ENCODE measurements around the gene SPATA1.
A peak's percentile ranks its signal among the peaks of the same experiment; 100 is the strongest.
"Not testable (repeated sequence)": the region's sequence is repeated elsewhere in the genome, so short reads cannot be mapped to it uniquely, and the experiment has no call there.

Gene SPATA1, protein sequence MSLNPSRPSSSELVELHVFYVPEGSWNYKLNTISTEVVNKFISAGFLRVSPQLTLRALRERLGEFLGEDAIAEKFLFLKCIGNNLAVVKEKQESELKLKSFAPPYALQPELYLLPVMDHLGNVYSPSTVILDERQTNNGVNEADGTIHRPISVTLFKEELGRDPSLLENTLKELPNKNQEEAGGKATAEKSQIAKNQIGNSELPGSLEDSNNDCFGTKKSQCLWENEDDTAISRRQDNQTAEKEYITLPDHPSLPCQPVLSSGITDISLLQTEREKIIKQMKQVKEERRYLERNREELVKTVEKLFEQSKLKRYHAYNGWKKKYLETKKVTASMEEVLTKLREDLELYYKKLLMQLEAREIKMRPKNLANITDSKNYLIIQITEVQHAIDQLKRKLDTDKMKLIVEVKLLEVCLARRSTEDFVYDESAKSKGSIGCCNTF

DNA sequence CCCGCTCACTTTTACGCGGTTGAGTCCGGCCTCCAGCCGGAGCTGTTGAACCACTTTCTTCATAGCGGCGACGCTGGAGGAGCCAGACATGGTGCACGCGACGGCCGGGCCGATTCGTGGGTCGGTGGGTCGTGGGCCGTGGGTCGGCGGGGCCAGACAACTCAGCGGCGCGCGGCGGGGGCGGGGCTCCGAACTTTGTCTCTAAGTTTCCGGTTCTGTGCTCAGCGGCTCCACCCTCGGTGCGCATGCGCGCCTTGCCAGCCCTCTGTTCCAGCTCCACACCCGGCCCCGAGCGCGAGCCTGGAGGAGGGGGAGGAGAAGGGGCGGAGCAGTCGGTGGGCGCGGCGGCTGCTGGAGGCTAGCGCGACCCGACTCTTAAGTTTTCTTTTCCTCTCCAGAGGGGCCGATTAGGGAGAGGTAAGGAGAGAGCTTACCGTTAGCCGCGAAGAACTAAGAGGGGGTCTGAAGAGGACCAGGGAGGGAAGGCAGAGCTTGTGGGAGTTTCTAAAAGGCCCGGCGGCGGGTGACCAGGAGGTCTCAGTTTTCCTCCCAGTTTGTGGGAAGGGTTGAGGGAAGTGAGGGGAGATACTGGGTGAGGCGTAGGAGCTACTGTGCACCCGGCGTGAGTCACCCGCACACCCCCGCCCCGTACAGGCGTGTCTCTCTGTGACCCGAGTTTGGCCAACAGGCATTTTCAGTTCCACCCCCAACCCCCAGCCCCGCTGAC is at the start of gene SPATA1, which contains the start of gene GNG5:
SPATA1 (plus strand) TSS at position 385 of the 727 bp plus-strand sequence. CDS start 9,974 bp downstream, outside the sequence.
GNG5 (minus strand) TSS at position 580 of the 727 bp plus-strand sequence; CDS start at position 90, 490 bp downstream.
- peak; percentile 99 for DNase-seq

DNA sequence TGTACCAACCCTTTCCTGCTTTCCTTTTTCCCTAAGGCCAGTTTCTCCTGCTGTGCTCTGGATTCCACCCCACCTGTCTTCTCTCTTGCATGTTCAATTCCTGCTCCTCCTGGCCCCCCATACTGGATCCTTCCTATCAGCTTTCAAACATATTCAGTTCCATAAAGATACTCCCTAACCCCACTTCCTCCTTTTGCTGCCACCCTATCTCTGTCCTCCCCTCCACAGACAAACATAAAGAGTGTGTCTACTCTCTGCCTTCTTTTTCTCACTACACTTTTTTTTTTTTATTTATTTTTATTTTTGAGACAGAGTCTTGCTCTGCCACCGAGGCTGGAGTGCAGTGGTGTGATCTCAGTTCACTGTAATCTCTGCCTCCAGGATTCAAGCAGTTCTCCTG is 44.1 kb upstream of the SPATA1 start:
- no peak for DNase-seq

DNA sequence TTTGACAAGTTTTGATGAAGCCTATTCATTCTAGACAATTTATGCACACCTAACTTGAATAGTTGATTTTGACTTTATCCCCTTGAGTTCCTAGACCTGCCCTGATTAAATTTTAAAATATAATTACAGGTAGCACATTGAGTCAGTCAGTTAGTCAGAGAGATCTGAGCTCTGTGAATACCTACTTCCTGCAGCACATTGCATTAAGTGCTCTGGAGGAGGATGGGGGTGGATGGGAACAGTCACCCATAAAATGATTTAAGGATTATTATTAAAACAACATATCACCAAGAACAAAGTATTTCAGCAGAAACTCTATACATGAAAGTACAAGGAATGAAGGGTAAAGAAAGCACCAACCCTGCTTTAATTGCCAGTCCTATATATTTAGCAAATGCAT is 38.9 kb upstream of the SPATA1 start:
- no peak for DNase-seq

DNA sequence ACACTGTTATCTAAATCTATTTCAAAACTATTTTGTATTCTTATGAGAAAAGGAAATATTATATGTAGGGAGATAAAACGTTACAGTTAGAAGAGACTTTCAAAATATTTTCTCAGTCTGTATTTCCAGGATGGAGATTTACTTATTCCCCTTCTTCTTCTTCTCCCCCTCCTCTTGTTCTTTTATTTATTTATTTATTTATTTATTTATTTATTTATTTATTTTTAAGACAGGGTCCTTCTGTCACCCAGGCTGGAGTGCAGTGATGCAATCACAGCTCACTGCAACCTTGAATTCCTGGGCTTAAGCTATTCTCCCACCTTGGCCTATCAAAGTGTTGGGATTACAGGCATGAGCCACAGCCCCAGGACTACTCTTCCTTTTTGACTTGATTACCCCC is 30.0 kb upstream of the SPATA1 start:
- DNase-seq, result no peak

DNA sequence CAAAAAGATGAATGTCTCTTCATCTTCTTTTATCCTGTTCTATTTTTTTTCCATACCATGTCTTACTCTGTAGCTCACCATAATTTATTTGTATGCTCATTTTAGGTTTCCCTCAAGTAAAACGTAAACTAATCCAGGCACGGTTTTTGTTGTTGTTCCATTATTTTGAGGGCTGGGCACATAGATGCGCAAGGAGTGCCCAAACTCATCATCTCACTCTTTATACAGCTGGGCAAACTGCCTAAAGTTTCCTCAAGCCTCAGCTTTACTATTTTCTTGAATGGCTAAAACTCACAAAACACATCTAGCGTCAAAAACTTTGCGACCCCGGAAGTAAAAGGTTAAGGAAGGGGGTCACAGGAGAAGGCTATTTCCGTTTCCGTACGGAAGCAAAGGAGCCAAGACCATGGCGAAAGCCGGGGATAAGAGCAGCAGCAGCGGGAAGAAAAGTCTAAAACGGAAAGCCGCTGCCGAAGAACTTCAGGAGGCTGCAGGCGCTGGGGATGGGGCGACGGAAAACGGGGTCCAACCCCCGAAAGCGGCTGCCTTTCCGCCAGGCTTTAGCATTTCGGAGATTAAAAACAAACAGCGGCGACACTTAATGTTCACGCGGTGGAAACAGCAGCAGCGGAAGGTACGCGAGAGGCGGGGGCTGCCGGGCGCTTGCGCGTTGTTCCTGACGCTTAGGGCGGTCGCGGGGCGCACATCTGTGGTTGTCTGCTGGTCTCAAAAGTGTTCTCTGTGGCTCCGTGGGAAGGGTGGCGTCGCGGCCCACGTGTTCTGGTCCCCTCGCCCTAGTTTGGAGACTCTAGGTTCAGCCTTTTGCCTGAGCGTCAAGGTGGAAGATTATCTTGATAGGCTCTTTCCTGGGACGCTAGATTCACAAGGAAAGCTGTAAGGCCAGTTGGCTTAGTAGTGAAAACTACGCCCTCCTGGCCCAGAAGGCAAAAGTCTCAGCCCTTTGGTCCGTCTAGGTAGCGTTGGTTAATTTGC is 27.0 kb upstream of the SPATA1 start, which contains the start of gene RPF1:
RPF1 (plus strand) TSS at position 391 of the 993 bp plus-strand sequence; CDS start at position 407, 16 bp downstream.
- DNase-seq, result peak; percentile 83

DNA sequence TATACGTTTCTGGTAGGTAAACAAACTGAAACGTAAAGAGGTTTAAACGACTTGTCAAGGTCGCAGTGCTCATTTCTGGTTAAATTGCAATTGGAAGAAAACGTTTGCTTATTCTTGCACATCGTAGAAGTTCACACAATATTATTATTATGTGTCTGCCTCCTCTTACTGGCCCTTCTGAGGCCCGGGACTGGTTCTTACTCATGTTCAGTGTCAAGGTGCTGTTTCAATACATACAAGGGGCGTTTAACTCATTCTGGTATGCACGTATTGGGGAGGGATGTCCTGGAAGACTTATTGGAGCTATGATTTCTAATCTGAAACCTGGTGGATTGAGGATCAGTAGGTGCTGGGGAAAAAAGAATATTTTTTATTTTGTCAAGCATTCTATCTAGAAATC is 26.2 kb upstream of the SPATA1 start:
- no peak for DNase-seq

DNA sequence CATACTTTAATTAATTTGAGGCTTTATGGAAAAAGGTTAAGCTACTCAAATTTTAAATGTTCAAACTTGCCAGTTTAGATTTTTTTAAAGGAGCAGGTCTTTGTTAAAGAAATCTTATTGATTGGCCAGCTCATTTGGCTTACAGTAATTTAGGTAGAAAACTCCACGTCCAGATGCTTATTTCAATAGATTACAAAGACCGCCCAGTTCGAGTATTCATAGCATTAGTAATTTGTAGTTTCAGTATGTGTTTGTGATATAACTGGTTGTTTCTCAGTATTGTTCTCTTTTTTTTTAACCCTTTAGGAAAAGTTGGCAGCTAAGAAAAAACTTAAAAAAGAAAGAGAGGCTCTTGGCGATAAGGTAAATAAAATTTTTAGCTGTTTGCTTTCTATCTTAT is 25.5 kb upstream of the SPATA1 start:
- DNase-seq, result no peak

DNA sequence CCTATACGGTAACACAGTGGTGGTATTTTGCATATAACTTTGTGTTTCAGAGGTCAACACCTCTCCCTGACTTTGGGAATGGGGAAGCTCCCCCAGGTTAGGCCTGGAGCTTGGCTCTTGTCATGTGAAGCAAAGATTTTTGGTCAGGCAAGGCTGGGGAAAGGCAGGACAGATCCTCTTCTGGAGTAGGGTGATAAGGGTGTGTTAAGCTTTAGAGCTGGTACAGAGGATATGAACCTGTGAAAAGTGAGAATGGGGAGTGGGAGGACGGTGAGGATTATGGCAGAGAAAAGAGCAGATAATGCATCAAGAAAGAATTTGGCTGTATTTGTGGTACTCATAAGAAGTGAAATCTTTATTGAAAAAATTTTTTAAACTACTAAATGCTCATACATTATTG is 24.9 kb upstream of the SPATA1 start:
- no peak for DNase-seq

DNA sequence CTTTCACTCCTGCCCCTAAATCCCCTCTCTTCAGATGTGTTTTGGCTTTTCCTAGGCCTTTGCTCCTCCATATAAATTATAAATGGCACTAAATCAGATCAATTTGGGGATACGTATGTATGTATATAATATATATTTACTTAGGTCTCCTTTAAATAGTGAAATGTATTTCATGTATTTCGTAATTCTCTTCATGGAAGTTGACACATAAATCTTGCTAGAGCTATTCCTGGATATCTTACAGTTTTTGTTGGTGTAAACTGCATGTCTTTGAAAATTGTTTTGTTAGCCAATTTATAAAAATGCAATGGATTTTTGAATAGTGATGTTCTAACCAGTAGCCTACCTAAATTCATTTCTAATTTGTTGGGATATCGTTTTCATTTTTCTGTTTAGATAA is 18.1 kb upstream of the SPATA1 start:
- no peak for DNase-seq

DNA sequence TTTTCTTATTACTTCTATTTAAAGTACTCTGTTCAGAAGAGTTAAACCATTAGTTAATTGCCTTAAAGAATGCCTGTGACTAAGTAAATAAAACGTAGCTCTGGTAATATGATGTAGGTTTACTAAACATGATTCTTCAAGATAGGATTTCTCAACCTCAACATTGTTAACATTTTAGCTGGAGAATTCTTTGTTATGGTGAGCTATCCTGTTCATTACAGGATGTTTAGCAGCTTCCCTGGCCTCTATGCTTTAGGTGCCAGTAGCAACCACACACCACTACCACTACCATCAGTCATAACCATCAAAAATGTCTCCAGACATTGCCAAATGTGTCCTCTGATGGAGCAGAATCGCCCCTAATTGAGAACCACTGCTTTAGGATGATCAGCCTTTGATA is 16.4 kb upstream of the SPATA1 start:
- no peak for DNase-seq

DNA sequence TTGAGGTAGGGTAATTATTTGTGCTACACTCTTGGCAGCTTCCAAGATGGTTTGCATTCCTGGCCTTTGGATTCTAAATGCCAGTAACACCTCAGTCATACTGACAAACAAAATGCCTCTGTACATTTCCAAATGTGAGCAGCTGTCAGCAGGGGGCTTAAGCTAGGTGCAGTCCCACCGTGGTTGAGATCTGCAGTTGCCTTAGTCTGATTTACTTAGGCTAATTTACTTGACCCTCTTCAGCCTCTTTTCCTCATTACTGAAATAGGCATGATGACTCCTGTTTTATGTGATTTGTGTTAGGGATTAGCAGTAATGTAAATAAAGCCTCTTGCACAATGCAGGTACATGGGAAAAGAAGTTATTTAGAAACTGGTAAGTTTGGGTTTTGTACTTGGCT is 13.5 kb upstream of the SPATA1 start:
- DNase-seq, result no peak

DNA sequence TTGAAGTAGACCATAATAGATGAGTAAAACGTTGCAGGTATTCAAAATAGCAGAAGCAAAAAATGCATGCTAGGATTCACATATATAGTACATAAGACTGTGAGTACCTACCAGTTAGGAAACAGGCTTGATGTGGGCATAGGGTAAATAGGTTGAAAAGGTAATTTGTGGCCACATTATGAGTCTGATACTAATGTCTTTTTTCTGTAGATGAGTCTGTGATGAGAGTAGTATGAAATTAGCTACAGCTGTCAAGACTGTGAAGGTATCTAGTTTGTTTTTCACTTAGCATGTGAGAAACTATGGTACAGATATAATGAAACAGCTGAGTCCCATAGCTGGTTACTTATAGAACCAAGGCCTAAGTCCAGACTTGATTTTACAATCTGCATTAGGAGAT is 12.4 kb upstream of the SPATA1 start:
- DNase-seq, result no peak

DNA sequence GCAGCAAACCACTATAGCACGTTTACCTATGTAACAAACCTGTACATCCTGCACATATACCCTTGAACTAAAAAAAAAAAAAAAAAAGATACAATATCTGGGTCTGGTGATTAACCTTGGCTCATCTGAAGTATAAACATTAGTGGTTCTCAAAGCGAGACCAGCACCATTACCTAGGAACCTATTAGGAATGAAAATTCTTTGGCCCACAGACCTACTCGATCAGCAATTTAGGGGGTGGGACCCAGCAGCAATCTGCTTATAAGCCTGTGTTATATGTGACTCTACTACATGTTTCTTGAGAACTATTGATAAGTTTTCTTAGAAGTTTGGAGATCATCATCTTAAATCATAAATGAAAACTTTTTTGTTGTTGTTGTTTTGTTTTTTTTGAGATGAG is 9.7 kb upstream of the SPATA1 start:
- DNase-seq, result no peak

DNA sequence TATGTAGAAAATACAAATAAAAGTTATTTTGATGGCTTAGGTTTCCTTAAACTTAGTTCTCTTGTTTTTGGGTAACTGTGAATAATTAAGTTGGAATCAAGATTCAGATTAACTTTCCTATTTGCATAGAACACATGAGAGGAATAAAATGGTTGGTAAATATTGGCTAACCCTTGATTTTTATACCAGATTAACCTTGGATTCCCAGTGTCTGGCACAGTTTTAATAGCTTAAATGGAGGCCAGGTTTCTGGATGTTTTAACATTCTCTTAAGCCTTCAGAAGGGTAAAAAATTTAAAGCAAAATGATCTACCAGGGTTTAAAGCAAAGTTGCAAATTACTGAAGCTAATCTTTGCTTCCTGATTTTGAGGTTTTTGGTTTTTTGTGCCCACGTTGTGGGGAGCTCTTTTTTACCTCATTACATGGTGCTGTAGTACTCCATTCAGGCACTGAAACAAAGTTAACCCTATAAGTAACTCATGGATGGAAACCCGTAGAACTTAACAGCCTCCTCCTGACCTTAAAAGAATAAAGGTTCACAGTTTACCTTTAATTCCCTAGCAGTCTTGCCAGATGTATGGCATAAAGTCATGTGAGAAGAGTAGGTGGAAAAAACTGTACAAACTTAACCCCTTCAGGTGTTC is 8.4 kb upstream of the SPATA1 start:
- DNase-seq, result no peak

DNA sequence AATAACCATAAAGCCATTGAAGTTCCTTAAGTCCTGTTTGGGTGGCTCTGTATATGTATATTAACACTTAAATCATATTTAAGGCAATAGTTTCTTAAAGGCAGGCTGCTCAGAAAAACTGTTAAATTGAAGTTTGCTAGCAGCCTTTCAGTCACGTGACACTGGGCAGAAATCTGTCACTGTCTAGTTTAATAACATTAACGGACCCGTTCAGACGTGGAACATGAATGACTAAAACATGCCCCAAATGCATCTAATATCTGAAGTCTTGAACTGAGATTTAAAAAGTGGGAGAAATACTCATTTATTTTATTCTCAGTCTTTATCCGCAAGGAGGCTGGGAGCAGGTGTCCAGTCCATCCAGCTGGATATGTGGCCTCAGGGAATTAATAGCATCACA is 3.3 kb upstream of the SPATA1 start:
- DNase-seq, result no peak

DNA sequence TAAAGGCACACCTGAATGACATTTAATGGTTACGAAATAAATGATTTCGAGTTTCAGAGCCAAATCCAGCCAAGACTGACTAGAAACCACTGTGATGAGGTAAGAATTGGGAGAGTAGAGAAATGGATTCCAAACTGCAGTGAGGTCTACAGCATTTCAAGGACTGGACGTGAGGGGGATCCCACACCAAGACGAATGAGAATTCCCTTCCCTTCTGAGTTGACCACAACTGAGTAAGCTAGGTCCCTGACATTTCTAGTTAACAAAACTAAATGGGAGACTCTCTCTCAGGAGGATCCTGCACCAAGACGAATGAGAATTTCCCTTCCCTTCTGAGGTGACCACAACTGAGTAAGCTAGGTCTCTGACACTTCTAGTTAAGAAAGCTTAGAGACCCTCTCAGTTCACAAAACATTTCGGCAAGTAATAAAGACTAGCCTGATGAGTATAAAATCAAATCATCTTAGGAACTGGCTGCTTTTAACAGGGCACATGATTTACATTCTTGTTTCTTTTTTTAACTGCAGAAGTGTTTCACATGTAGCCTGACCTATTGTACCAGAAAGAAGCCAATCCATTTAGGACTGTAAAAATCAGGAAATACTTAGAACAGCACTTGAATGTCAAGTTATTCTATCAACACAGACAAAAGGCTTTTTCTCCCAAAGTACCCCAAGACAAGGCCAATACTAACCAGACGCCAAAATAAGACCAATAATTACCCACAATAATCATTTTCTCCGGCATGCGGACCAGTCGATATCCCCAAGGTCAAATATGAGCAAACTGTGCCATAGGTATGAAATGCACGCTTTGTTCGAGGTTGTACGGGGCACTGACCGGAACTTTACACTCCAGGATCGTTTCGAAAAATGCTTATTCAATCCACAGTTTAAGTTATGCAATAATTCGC is 1.4 kb upstream of the SPATA1 start:
- no peak for DNase-seq

DNA sequence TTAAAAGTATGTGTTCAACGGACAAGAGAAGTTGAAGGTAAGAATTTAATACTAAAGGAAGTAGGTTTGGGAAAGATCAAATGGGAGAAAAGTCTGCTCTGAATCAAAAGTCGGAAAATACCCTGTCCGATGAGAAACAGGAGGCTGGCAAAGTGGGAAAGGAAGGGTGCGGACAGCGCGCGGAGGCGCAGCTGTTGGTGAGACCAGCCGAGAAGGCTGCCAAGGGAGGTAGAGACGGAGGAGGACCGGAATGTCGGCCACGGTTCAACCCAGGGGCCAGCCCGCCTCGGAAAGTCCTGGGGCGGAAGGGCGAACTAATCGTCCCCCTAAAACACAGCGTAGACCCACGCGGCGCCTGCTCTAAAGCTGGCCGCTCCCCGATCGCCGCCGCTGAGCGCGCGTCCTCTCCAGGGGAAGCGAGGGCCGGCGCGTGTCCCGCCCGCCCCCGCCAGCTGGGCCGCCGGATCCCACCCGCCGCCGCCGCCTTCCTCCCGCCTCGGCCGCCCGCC is 639 bp upstream of the SPATA1 start:
- peak; percentile 79 for DNase-seq

DNA sequence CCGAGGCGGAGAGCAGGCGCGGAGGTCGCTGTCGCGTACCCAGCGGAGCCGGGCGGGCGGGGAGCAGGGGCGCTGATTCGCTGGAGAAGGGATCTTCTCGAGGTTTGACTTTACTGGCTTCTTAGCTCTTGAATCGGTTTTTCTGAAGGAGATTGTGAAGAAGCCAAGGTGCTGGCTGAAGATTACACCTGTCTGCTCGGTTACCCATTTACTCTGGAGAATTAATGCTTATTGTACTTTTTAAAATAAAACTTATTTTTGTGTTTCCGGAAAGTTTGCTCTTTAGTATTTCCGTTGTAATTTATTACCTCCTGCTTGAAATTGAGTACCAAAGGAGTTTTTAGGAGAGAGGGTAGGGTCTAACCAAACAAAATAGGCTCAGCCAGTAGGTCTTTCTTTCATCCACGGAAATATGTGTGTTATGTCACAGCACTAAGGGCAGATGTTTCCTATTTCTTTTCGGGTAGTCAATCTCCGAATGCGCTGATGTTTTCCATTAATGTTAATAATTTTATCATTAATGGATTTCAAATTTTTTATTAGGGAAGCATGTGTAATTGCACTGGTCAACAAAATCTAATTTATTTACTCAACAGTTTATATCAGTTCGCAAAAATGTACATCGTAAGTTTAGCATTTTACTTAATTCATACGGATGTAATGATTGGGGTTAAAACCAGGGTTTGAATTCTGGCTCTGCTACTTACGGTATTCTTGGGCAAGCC is 705 bp downstream of the SPATA1 start:
- no peak for DNase-seq

DNA sequence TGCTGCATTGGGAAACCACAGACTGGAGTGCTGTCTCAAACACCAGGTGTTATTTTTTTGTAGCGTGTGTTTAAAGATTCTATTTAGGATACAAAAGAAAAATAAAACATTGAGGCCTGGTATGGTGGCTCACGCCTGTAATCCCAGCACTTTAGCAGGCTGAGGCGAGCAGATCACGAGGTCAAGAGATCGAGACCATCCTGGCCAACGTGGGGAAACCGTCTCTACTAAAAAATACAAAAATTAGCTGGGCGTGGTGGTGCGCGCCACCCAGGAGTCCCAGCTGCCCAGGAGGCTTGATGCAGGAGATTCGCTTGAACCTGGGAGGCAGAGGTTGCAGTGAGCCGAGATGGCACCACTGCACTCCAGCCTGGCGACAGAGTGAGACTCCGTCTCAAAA is 1.7 kb downstream of the SPATA1 start:
- not testable (repeated sequence) for DNase-seq

DNA sequence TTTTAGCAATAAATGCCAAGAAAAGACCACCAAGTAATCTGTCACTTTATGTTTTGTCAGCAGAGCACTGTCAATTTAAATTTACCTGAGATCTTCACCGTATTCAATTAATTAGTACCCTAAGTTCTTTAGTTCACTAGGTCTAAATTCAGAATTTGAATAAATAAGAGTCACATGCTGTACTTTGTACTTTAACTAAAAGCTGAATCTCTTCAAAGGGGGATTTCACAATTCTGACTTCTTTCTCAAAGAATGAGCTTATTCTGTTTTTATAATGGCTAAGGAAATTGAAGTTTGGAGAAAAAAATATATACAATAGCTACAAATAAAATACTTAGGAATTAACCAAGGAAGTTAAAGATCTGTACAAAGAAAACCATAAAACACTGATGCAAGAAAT is 2.3 kb downstream of the SPATA1 start:
- DNase-seq, result no peak

All from femur (tissue), 1 donor.